ENCODE results near the gene ZDHHC24. TPM values are rescaled to one million over a fixed set of nuclear protein-coding genes. Genes with fewer than 3 reads are reported as not detected.

The ZDHHC24 gene
- total RNA-seq, 2 donors from 2014 or later, result 24.9 to 37.8 TPM

DNA sequence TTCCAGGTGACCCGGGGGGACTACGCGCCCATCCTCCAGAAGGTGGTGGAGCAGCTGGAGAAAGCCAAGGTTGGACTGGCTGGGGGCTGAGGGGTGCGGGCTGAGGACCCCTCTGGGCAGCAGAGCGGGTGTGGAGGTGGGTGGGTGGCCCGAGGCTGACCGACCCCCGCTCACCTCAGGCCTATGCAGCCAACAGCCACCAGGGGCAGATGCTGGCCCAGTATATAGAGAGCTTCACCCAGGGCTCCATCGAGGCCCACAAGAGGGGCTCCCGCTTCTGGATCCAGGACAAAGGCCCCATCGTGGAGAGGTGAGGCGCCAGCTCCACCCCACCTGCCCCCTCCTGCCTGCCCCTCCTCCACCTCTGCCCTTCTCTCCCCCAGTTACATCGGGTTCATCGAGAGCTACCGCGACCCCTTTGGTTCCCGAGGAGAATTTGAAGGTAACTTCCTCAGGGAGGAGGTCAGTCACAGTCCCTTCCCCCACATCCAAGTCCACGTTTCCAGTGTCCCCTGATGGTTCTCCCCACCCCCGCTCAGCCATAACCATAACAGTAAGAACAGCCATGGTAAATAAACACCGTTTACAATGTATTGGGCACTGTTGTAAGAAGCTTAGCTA lies 54.4 kb downstream of the ZDHHC24 start:
- Histone ChIP-seq H3K4me1 (replicated peaks) (no peaks in the 10 kb centered on the region), H3K36me3 (peaks cover 2 to 25% of the 10 kb centered on the region in 2 donors), H3K4me3 (no peak overlapping the region), H3K27me3 (replicated peaks; ENCODE audit: insufficient read depth) (no peaks in the 10 kb centered on the region), H3K27ac (no peak overlapping the region), H3K9me3 (no peaks in the 10 kb centered on the region)
- intact Hi-C loops (cut with DNase I), result no loop called here
- 70% methylated on average over 20 of the region's 20 CpGs for WGBS
- TF ChIP-seq POLR2A (IDR thresholded peaks at IDR 0.05) (no peak), POLR2AphosphoS5 (IDR thresholded peaks at IDR 0.05) (no peak), CTCF (IDR thresholded peaks at IDR 0.05) (no peak)
- no peak for DNase-seq (ENCODE audit: low spot score)

DNA sequence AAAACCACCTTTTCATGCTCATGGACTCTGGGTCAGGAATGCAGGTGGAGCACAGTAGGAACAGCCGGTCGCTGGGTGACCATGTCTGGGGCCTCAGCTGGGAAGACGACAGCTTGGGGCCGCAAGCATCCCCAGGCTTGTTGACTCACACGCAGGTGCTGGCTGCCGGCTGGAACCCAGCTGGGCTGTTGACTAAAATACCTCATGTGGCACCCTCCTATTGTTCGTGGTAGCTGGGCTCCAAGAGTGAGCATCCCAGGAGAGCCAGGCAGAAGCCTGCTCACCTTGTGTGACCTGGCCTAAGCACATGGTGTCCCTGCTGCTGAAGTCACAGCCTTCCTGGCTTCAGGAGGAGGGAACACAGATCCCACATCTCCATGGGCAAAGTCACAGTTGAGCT lies 56.2 kb downstream of the ZDHHC24 start:
- TF ChIP-seq POLR2AphosphoS5 (IDR thresholded peaks at IDR 0.05) (no peak), POLR2A (IDR thresholded peaks at IDR 0.05) (no peak), CTCF (IDR thresholded peaks at IDR 0.05) (no peak)
- intact Hi-C loops (cut with DNase I), result no loop called here

DNA sequence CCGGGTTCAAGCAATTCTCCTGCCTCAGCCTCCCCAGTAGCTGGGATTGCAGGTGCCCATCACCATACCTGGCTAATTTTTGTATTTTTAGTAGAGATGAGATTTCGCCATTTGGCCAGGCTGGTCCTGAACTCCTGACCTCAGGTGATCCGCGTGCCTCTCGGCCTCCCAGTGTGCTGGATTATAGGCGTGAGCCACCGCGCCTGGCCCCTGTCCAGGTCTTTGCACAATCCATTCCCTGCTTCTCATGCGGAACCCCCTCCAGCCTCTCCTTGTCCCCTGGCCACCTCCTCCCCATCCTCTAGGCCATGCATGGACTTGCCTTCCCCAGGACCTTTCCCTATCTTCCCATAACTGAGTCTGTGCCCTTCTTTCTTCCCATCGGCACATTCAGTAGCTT lies 56.9 kb downstream of the ZDHHC24 start:
- Histone ChIP-seq H3K9me3 (no peaks in the 10 kb centered on the region), H3K36me3 (peaks cover 3 to 21% of the 10 kb centered on the region in 2 donors), H3K27me3 (replicated peaks; ENCODE audit: insufficient read depth) (no peaks in the 10 kb centered on the region), H3K4me3 (no peak overlapping the region), H3K4me1 (replicated peaks) (no peaks in the 10 kb centered on the region), H3K27ac (no peak overlapping the region)
- TF ChIP-seq CTCF (IDR thresholded peaks at IDR 0.05), result no peak
- no peak for TF ChIP-seq POLR2A (IDR thresholded peaks at IDR 0.05)
- no peak for TF ChIP-seq POLR2AphosphoS5 (IDR thresholded peaks at IDR 0.05)
- WGBS, result 94% methylated on average over 10 of the region's 10 CpGs
- intact Hi-C loops (cut with DNase I), result no loop called here
- DNase-seq (ENCODE audit: low spot score), result no peak

More for the DNA sequence above, 56.2 kb downstream of the ZDHHC24 start:
- Histone ChIP-seq H3K9me3 (no peaks in the 10 kb centered on the region), H3K4me3 (no peak overlapping the region), H3K36me3 (peaks cover 3 to 25% of the 10 kb centered on the region in 2 donors), H3K4me1 (replicated peaks) (no peaks in the 10 kb centered on the region), H3K27me3 (replicated peaks; ENCODE audit: insufficient read depth) (no peaks in the 10 kb centered on the region), H3K27ac (no peak overlapping the region)
- 90% methylated on average over 7 of the region's 7 CpGs for WGBS
- no peak for DNase-seq (ENCODE audit: low spot score)

DNA sequence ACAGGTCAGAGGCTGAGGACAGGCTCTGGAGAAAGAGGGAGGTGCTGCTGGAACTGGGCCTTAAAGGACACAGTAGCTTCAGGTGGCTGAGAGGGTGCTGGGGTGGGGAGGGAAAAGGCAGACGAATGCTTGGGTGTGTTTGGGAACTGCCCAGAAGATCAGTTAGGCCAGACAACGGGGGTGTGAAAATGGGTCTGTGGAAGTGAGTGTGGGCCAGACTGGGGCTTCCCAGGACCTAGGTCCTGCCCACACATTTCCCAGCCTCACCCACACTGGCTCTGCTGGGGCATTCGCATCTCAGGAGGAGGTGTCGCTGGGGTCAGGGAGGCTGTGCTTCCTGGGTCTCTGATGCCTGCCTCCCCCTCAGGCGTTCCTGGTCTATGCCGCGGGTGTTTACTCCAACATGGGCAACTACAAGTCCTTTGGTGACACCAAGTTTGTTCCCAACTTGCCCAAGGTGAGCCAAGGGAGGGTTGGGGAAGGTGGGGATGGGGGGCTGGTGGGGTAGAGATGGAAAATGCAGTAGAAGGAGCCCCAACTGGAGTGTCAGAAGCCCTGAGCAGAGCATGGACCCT lies 61.0 kb downstream of the ZDHHC24 start:
- WGBS, result 90% methylated on average over 7 of the region's 7 CpGs
- H3K36me3 ChIP-seq, result peaks cover 3 to 9% of the 10 kb centered on the region in 2 donors
- DNase-seq (ENCODE audit: low spot score), result no peak
- H3K4me1 ChIP-seq (replicated peaks), result no peaks in the 10 kb centered on the region
- intact Hi-C loops (cut with DNase I), result no loop called here
- H3K9me3 ChIP-seq, result no peaks in the 10 kb centered on the region
- H3K27me3 ChIP-seq (replicated peaks; ENCODE audit: insufficient read depth), result no peaks in the 10 kb centered on the region
- H3K4me3 ChIP-seq, result no peak overlapping the region
- TF ChIP-seq POLR2AphosphoS5 (IDR thresholded peaks at IDR 0.05) (no peak), CTCF (IDR thresholded peaks at IDR 0.05) (no peak), POLR2A (IDR thresholded peaks at IDR 0.05) (no peak)
- no peak overlapping the region for H3K27ac ChIP-seq

Measured in prostate gland (tissue), 2 donors.